ENCODE data around the gene MIDN. TPM values are rescaled to one million over a fixed set of nuclear protein-coding genes. Genes with fewer than 3 reads are reported as not detected.

The MIDN gene
- total RNA-seq, 1 donor from 2014 or later: 204 TPM

DNA sequence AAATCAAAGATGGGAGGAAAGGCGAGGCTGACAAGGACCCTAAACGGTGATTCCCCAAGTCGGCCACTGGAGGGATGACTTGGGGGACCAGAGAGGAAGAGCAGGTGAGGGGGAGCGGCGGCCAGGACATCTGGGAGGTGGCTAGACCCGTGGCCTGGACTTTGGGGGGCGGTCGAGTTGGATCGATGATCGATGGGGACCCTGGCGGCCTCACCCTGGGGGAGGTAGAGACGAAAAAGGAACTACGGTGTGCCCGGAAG lies 13.1 kb downstream of the MIDN start:
- peak overlapping the region; percentile 89 for H3K27ac Mint-ChIP-seq (ENCODE audit: unreplicated experiment)
- peaks cover 12% of the 10 kb centered on the region for H3K36me3 Mint-ChIP-seq (ENCODE audit: low read depth, unreplicated experiment)
- peaks cover 23% of the 10 kb centered on the region for H3K27me3 Mint-ChIP-seq (ENCODE audit: unreplicated experiment)
- H3K9me3 Mint-ChIP-seq (ENCODE audit: unreplicated experiment): no peaks in the 10 kb centered on the region
- TF ChIP-seq CTCF (IDR thresholded peaks at IDR 0.05; ENCODE audit: unreplicated experiment): peak; percentile 22
- H3K4me3 Mint-ChIP-seq (ENCODE audit: unreplicated experiment): peak overlapping the region; percentile 92
- H3K4me1 Mint-ChIP-seq (ENCODE audit: unreplicated experiment): peaks cover 41% of the 10 kb centered on the region
- no peak for DNase-seq (ENCODE audit: low spot score)

DNA sequence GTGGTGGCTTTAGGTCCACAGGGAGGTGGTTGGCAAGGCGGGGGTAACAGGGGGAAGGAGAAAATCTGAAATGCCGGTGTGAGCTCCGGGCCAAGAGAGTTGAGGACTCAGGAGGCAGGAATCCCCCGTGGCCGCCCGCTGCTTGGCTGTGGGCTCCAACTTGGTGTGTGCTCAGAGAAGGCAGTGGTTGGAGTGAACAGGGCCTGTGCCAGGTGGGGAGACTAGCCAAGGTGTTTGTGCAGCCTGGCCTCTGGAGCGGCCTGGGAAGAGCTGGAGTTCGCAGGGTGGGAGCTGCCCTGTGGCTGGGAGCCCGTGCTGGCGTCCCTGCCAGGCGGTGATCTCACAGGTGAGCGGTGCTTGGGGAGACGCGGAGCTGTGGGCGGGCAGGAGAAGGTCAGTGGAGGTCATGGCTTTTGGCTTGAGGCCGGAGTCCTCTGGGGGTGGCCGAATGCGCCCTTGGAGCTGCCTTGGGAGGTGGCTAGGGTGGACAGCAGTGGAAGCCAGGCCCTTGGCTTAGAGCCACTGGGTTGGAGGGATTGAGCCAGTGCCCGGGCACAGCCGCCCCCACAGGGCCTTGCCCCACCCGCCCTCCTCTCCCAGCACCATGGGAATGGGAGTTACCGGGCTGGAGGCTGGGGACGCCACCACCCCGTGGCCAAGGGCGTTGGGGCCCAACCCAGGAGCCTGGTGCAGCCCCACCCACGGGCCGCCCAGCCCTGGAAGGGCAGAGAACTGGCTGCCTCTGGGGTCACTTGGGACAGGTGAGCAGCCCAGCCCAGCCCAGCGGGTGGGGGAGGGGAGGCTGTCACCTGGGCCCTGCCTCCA lies 13.6 kb downstream of the MIDN start:
- peaks cover 41% of the 10 kb centered on the region for H3K4me1 Mint-ChIP-seq (ENCODE audit: unreplicated experiment)
- peaks cover 12% of the 10 kb centered on the region for H3K36me3 Mint-ChIP-seq (ENCODE audit: low read depth, unreplicated experiment)
- peak overlapping the region; percentile 92 for H3K4me3 Mint-ChIP-seq (ENCODE audit: unreplicated experiment)
- H3K9me3 Mint-ChIP-seq (ENCODE audit: unreplicated experiment): no peaks in the 10 kb centered on the region
- peak overlapping the region; percentile 89 for H3K27ac Mint-ChIP-seq (ENCODE audit: unreplicated experiment)
- no peak for DNase-seq (ENCODE audit: low spot score)
- peaks cover 21% of the 10 kb centered on the region for H3K27me3 Mint-ChIP-seq (ENCODE audit: unreplicated experiment)
- peak; percentile 5 for TF ChIP-seq CTCF (IDR thresholded peaks at IDR 0.05; ENCODE audit: unreplicated experiment)

GRCh38 chr19:1262623-1263123 lies 14.3 kb downstream of the MIDN start:
- Mint-ChIP-seq H3K9me3 (ENCODE audit: unreplicated experiment) (no peaks in the 10 kb centered on the region), H3K36me3 (ENCODE audit: low read depth, unreplicated experiment) (peaks cover 8% of the 10 kb centered on the region), H3K4me3 (ENCODE audit: unreplicated experiment) (no peak overlapping the region), H3K27ac (ENCODE audit: unreplicated experiment) (no peak overlapping the region), H3K4me1 (ENCODE audit: unreplicated experiment) (peaks cover 41% of the 10 kb centered on the region), H3K27me3 (ENCODE audit: unreplicated experiment) (peaks cover 24% of the 10 kb centered on the region)
- TF ChIP-seq CTCF (IDR thresholded peaks at IDR 0.05; ENCODE audit: unreplicated experiment): no peak
- no peak for DNase-seq (ENCODE audit: low spot score)

DNA sequence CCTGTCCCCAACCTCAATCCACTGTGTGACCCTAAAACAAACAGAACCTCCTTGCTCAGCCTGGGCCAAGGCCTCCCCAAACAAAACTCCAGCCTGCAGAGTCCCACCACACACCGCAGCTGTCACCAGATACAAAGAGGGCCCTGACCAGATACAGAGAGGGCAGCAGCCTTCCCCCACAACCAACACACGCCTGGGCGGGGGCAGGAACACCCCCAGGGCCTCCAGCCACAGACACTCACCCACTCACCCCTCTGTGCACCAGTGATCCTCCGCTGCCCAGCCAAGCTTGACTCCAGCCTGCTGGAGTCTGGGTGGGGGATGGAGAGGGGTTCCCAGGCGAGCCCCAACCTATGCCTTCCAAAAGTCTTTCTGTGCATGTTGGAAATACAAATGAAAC lies 14.8 kb downstream of the MIDN start:
- peaks cover 3% of the 10 kb centered on the region for H3K36me3 Mint-ChIP-seq (ENCODE audit: low read depth, unreplicated experiment)
- no peaks in the 10 kb centered on the region for H3K9me3 Mint-ChIP-seq (ENCODE audit: unreplicated experiment)
- peaks cover 24% of the 10 kb centered on the region for H3K27me3 Mint-ChIP-seq (ENCODE audit: unreplicated experiment)
- no peak for TF ChIP-seq CTCF (IDR thresholded peaks at IDR 0.05; ENCODE audit: unreplicated experiment)
- H3K4me3 Mint-ChIP-seq (ENCODE audit: unreplicated experiment): no peak overlapping the region
- peak overlapping the region; percentile 67 for H3K27ac Mint-ChIP-seq (ENCODE audit: unreplicated experiment)
- peaks cover 37% of the 10 kb centered on the region for H3K4me1 Mint-ChIP-seq (ENCODE audit: unreplicated experiment)
- DNase-seq (ENCODE audit: low spot score): no peak
